Liver (tissue), 3 donors: Measurements from ENCODE around the gene LY86.

Experiments used
- EGR1 ChIP-seq, 2 donors: IDR thresholded peaks; 2 replicates each; pipeline ENCODE4 v1.6.1; 2016 to 2018; ENCODE audit warnings: antibody characterized with exemption in 2 of 2, low read depth in 2 of 2
- HNF4A ChIP-seq, 2 donors: conservative IDR thresholded peaks; 2 replicates each; pipeline ENCODE4 v1.6.1; 2016; ENCODE audit warnings: antibody characterized with exemption in 2 of 2, mild to moderate bottlenecking in 2 of 2
- JUND ChIP-seq, 2 donors: IDR thresholded peaks; 2 replicates each; pipeline ENCODE4 v1.6.1; 2016; ENCODE audit warnings: antibody characterized with exemption in 2 of 2
- RAD21 ChIP-seq, 2 donors: IDR thresholded peaks; 2 replicates each; pipeline ENCODE4 v1.6.1; 2016; ENCODE audit warnings: antibody characterized with exemption in 2 of 2, mild to moderate bottlenecking in 2 of 2
- YY1 ChIP-seq: IDR thresholded peaks from 2 replicates; pipeline ENCODE4 v1.6.1; 2016; ENCODE audit warnings: antibody characterized with exemption, mild to moderate bottlenecking
- TF ChIP-seq, protein P1 (sequence below): fragments of 150-350 bp; IDR thresholded peaks from 2 replicates; pipeline ENCODE4 v1.5.1; 2017; ENCODE audit warnings: improper control_type of control experiment, low read depth, low read length; ENCODE audit not compliant: missing input control
- TF ChIP-seq, protein P2 (sequence below): IDR thresholded peaks from 2 replicates; pipeline ENCODE4 v1.6.1; 2016; ENCODE audit warnings: antibody characterized with exemption
- donor health status: healthy.
- donor health status: healthy.

DNA sequence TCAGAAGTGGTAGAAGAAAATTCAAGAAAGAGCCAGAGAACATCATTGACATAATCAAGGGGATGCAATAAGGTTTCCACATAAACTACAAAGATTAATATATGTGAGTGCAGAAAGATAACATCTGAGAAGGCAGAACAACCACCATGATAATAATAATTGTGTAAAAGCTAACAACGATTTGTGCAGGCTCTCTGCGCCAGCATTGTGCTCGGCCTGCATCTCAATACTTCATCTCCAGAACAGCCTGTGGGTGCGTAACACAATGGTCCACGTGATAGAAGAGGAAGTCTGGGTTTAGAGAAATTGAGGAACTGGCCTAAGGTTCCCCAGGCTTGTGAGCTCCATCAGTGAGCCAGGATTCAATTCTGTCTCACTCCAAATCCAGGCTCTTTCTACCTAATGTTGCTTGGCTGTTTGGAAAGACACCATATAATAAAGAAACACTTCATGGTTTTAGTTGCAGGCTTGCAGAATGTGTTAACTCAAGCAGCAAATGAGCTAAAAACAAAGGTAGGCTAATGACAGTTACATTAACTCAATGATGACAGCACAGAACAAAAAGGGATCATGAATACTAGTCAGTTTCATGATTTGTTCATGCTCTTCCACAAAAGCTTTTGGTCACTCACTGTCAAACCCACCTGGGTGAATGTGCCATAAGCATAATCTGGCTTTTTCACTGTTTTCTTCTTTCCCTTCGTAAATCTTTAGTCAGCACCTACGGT, 71.2 kb downstream of the LY86 start:
- TF ChIP-seq RAD21 (IDR thresholded peaks at IDR 0.05) (no peak), HNF4A (conservative IDR thresholded peaks at IDR 0.05) (no peak), YY1 (no peak), JUND (IDR thresholded peaks at IDR 0.05) (no peak), EGR1 (IDR thresholded peaks at IDR 0.05; ENCODE audit: low read depth in 2 of 2) (no peak)
- TF ChIP-seq, protein P1, sequence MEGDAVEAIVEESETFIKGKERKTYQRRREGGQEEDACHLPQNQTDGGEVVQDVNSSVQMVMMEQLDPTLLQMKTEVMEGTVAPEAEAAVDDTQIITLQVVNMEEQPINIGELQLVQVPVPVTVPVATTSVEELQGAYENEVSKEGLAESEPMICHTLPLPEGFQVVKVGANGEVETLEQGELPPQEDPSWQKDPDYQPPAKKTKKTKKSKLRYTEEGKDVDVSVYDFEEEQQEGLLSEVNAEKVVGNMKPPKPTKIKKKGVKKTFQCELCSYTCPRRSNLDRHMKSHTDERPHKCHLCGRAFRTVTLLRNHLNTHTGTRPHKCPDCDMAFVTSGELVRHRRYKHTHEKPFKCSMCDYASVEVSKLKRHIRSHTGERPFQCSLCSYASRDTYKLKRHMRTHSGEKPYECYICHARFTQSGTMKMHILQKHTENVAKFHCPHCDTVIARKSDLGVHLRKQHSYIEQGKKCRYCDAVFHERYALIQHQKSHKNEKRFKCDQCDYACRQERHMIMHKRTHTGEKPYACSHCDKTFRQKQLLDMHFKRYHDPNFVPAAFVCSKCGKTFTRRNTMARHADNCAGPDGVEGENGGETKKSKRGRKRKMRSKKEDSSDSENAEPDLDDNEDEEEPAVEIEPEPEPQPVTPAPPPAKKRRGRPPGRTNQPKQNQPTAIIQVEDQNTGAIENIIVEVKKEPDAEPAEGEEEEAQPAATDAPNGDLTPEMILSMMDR: no peak
- TF ChIP-seq, protein P2, sequence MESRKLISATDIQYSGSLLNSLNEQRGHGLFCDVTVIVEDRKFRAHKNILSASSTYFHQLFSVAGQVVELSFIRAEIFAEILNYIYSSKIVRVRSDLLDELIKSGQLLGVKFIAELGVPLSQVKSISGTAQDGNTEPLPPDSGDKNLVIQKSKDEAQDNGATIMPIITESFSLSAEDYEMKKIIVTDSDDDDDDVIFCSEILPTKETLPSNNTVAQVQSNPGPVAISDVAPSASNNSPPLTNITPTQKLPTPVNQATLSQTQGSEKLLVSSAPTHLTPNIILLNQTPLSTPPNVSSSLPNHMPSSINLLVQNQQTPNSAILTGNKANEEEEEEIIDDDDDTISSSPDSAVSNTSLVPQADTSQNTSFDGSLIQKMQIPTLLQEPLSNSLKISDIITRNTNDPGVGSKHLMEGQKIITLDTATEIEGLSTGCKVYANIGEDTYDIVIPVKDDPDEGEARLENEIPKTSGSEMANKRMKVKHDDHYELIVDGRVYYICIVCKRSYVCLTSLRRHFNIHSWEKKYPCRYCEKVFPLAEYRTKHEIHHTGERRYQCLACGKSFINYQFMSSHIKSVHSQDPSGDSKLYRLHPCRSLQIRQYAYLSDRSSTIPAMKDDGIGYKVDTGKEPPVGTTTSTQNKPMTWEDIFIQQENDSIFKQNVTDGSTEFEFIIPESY: no peak
